NOMO-1 treated with DMSO at 0.1 percent for 48 hours (cell line): ENCODE data around the gene PLA2G4E.

Experiments
- DNase-seq: peaks from one replicate; lab custom pipeline; 2025; ENCODE audit not compliant: unreplicated experiment; lab: John Stamatoyannopoulos, UW

Gene PLA2G4E

GRCh38 chr15:41936649-41937567 lies 83.9 kb downstream of the PLA2G4E start:
- DNase-seq: no peak

DNA sequence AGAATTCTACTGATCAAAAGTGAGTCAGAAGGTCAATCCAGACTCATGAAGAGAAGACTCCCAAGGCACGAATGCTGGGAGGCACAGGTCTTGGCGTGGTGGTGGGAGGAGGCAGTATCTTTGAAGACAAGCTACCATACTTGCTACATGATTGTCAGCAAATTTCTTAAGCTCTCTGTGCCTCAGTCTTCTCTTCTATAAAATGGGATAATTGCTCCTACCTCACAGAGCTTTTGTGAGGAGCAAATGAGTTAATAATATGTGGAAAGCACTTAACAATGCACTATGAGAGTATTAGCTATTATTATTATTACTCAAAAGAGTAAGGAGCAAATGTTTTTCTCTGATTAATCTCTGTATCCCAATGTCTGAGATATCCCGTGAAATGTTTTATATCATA lies 84.7 kb downstream of the PLA2G4E start:
- no peak for DNase-seq

DNA sequence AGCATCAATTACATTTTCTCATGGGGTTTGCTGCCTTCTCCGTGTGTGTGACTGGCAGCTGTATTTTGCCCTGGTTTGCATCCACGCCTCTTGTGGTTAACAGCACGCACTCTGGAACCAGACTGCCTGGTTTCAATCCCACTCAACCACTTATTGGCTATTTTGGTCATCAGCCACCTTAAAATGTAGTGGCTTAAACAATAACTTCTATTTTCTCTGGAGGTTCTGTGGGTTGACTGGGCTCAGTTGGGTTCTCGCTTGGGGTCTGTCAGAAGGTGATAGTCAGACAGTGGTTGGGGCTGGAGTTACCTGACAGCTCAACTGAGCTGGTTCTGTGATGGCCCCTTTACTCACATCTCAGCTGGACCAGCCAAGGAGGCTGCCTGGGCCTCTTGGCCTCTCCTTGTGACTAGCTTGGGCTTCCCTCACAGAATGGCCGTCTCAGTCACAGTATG lies 85.2 kb downstream of the PLA2G4E start:
- no peak for DNase-seq

DNA sequence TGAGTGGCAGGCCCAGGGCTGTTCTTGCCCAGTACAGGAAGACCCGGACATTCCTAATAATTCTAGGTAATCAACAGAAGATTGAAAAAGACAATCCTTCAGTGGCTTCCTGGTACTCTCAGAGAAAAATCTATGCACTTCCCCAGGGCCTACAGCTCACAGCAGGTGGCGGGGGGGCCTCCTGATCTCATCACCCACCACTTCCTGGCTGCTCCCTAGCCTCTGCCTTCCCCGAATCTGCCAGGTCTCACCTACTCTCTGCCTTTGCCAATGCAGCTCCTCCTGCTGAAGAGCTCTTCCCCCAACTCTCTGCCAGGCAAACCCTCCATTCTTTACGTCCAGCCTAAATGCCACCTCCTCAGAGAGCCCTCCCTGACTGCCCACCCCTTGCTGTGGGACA lies 86.0 kb downstream of the PLA2G4E start:
- no peak for DNase-seq

- DNase-seq: no peak
Observed at GRCh38 chr15:41933771-41934170, 87.1 kb downstream of the PLA2G4E start.

DNA sequence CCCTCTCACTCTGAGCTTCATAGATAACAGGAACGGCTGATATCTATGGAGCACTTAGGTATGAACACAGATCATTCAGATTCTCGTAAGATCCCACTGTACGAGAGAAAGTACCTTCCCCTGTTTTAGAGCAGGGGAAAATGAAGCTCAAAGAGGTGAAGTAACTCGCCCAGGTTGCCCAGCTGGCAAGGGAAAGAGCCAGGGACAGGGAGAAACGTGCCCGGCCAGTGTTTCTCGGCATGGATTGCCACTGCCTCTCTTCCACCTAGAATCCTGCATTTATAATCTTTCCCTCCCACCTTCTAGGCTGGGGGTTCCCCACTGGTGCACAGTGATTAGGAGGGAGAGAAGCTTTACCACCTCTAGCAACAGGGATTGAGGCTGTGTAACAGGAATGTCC lies 87.5 kb downstream of the PLA2G4E start:
- DNase-seq: no peak

DNA sequence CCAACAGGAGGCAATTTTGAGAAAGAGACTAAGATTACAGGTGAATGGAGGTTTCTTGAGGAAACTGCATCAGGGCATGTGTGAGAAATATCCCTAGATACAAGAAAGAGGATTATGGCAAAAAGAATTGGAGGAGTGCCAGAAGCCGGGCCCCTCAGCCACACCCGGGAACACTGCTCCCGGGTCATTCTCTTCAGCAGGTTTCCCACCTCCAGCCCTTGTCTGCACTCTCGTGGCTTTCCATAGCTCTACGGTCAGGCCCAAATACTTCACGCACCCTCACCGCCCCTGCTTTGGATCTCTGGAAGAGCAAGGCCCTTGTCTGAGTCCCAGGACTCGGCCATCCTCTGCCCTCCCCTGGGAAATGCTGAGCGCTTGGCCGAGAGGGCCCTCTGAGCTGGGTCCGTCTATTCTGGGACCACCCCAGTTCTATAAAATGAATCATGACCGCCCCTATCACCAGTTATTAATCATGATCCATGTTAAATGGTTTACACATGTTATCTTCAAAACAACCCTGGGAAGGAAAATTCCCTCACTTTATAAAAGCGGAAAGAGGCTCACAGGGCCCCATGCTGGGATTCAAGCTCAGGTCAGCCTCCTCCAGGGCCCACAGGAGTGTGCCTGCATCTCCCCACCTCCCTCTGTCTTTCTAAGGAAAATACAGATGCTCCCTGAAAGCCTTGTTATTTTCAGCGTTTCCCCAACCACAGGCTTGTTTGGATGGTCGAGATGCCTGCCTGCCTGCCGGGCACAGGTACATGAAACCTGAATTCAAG lies 88.1 kb downstream of the PLA2G4E start:
- no peak for DNase-seq

- DNase-seq: no peak
Observed at GRCh38 chr15:41932101-41932500, 88.7 kb downstream of the PLA2G4E start.
